ENCODE results near the gene MIR17HG.

DNA sequence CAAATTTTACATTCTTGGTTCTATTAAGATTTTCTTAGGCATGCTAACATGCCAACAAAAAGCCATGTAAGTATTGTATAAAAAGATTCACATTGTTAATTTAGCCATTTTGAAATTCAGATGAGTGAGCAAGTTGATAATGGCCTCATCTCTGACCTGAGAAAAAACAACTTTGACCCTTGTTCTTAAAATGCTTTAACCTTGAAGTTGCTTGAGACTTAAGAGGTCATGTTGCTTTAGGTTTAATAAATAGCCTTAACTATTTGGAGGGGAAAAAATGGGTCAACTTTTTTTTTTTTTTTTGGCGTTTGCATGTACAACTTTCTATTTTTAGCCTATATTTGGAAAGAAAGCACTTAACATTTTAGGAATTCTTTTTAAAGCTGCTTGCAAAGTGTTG is 6.0 kb downstream of the MIR17HG start:
- TF ChIP-seq, protein P1, sequence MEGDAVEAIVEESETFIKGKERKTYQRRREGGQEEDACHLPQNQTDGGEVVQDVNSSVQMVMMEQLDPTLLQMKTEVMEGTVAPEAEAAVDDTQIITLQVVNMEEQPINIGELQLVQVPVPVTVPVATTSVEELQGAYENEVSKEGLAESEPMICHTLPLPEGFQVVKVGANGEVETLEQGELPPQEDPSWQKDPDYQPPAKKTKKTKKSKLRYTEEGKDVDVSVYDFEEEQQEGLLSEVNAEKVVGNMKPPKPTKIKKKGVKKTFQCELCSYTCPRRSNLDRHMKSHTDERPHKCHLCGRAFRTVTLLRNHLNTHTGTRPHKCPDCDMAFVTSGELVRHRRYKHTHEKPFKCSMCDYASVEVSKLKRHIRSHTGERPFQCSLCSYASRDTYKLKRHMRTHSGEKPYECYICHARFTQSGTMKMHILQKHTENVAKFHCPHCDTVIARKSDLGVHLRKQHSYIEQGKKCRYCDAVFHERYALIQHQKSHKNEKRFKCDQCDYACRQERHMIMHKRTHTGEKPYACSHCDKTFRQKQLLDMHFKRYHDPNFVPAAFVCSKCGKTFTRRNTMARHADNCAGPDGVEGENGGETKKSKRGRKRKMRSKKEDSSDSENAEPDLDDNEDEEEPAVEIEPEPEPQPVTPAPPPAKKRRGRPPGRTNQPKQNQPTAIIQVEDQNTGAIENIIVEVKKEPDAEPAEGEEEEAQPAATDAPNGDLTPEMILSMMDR (IDR thresholded peaks at IDR 0.05): no peak
- no peak for TF ChIP-seq POLR2A (IDR thresholded peaks at IDR 0.05)
